Measurements from ENCODE around the gene ACVR1B.

Gene ACVR1B

GRCh38 chr12:51917746-51918453 is 33.6 kb upstream of the ACVR1B start:
- no peak for DNase-seq

DNA sequence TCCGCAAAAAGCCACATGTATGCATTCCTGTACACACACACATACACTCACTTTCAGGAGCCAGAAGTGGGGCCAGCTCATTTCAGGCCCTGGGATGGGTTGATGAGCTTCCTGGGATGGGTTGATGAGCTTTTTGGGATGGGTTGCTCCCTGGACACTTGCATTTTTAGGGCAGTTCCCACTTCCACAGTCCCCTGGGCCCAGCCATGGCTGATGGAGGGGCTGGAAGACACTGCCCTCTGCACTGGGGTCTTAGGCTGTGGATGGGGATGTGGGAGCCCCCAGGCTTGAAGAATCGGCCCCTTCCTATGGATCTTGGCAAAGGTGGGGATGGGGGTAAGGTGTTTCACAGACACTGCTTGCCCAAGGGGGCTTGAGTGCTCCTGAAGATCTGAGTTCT is 31.5 kb upstream of the ACVR1B start:
- no peak for DNase-seq

GRCh38 chr12:51921017-51921725 is 30.3 kb upstream of the ACVR1B start:
- no peak for DNase-seq

DNA sequence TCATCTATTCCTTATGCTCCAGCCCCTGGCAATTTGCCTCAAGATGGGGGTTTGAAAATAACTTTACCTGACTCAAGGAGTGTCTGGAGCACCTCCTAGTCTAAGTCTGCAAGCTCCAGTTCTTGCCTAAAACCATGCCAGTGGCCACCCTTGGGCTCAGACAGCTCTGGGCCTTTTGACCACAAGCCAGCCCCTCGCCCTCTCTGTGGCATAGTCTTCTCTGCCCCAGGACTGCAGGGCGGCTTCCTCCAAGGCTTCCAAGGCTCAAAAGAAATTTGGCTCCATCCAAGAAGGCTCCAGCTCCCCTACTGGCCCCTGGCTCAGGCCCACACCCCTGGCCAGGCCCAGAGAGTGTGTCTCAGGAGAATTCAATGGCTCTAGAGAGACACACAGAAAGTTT is 29.4 kb upstream of the ACVR1B start:
- no peak for DNase-seq

GRCh38 chr12:51922762-51923505 is 28.6 kb upstream of the ACVR1B start:
- no peak for DNase-seq

DNA sequence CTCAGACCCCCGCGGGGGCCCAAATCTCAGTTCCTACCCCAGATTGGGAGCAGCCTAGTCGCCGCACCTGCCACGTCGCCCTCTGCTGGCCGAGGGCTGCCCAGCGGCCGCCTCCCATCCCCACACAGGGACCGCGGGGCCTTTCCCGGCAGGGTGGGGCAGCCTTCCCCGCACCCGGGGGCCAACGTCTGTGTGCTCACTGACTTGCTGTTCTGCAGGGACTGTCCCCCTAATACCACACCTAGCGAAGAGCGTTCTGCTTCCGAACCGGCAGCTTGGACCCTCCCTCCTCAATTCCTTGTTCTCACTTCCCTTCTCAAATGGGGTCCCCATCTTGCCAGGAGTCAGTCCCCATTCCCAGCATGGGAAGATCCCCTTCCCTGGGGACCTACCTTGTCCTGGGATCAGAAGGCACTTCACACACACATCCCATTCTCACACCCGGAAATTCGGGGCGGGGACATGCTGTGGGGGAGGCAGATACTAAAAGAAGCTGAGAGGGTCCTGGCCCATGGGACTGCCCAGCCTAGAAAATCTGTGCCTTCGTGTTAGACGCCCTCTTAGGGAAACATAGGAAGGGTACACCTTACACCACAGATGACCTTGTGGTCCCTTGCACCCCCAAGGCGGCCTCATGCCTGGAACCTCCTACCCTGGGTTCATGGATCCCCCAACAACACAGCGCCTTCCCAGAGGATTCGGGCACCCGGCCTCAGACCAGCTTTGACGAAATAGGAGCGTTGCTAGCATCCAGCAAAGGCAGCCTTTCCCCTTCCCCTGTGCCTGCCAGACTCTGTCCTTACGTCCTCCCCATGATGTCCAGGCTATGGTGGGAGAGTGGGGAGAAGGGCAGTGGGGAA is 27.8 kb upstream of the ACVR1B start:
- DNase-seq, result peak; percentile 67

DNA sequence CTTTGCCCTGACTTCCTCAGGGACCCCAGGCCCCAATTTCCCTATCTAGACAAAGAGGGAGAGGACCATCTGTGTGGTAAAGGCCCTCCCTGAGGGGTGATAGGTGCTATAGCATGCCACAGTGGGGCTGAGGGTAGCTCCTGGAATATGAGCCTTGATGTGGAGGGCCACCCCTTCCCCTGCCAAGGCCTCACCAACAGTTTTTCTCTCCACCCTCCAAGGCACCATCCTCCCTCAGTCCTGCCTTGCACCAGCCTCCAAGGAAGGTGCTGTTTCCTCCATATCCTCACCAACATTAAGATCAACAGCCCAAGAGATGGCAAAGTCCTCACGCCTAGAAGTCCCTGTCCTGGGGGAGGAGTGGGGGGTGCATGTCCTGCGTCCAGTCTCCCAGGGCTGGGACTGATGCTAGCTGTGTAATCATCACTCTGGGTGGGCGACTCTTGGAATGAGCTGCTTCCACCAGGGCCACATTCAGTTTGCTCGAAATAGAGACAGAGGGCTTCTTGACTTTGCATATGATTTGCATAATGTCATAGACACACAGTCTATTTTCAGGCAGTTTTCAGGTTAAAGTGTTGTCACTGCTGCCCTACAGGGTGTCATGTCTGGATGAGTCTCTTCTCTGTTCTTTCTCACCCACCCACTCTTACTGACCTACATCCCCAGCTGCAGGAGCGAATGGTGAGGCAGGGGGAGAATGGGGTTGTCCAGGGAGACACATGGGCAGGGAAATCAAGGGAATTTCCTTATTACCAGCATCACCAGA is 26.8 kb upstream of the ACVR1B start:
- DNase-seq, result no peak

- DNase-seq, result no peak
Observed at GRCh38 chr12:51925346-51926063, 26.0 kb upstream of the ACVR1B start.

DNA sequence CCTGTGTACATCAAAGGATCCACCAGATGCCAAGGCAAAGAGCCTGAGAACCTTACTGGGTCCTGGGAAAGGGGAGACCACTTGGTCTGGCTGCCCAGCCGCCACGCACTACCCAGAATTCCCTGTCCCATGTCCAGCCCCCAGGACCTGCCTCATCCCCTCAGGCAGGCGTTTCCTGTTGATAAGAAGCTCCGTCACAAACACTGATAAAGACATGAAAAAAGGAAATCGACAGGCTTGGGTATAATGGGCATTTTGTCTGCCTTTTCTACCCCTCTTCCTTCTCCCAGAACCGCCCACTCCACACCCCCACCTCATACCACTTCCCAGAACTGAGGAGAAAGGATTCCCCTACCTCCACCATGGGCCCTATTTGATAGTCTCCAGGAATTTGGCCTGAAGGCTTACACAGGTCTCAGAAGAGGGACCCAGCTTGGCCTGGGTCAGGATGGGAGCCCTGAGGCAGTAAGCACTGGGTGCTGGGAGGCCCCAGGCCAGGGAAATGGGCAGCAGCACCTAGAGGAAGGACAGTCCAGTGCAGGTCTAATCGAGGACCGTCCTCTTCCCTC is 25.4 kb upstream of the ACVR1B start:
- no peak for DNase-seq

DNA sequence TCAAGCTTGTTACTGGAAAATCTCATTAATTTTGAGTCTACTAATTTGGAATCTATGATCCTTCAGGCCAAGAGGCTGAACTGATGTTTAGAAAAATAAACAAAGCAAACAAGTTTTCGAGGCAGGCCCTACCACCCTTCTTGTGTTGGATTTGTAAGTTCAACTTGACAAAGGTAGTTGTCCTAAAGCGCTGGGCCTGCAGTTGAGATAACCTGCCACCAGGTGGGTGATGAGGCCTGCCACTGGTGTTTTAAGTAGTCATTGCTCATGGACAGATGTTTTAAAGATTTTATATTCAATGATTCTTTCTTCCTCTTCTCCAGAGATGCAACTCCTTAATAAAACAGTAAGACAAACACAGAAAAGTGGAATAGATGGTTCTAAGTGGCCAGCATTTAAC is 24.8 kb upstream of the ACVR1B start:
- DNase-seq, result peak; percentile 59

- no peak for DNase-seq
Observed at GRCh38 chr12:51932218-51933076, 19.1 kb upstream of the ACVR1B start.

DNA sequence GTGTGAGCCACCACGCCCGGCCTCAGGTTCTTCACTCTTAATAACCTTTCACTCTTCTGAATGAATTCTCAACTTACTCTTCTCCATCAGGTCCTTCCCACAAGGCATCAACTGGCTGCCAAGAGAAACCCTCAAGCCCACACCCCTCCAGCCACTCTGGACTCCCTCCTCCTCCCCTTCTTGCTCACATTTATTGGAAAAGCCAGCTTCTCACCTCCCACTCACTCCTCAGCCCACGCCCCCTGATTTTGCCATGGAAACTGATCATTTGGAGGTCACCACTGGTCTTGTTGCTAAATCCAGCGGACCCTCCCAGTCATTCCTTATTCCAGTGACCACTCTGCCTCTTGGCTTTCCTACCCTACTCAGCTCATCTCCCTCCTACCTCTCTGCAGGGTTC is 17.4 kb upstream of the ACVR1B start:
- DNase-seq, result no peak

DNA sequence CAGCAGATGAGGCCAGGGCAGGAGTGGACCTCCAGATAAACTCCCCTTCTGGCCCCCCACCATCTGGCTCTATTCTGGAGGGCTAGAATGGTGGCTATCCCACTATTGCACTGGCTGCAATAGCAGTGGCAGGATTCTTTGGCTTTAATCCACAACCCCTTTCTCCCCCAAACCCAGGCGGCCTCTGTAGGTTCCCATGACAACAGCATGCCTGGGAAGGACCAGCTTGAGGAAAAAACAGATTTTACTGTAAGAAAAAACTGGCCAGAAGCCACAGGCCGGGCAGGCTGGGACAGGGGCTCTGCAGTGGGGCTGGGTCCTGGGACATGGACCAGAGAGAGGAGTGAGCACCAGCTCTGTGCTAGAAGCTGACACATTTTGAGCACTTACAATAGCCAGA is 13.6 kb upstream of the ACVR1B start:
- DNase-seq, result no peak

GRCh38 chr12:51938726-51939125 is 12.8 kb upstream of the ACVR1B start:
- DNase-seq, result no peak

DNA sequence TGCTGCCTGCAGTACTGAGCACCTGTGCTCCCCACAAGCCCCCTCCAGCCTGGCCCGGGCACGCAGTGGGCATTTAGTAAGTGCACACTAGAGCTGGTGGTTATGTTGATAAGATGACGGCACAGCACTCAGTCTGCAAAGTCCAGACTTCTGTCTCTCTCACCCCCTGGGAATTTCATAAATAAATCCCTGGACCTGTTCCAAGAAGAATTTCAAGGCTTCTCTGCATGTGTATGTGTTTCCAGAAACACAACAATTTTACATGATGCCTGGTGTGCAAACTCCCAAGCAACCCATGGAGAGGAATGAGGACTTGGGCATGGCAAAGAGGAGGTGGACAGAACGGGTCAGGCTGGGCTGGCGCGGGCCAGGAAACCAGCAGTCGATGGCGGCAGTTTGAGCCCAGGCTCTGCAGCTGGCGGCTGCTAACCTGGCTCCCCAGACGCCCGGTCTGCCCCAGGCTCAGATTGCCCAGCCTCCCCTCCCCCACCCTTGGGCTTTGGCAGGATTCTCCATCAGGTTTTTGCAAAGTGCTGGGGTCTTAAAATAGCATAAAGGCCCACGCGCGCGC is 10.4 kb upstream of the ACVR1B start:
- DNase-seq, result no peak

GRCh38 chr12:51941604-51942003 is 9.9 kb upstream of the ACVR1B start:
- DNase-seq, result no peak

GRCh38 chr12:51942056-51942455 is 9.4 kb upstream of the ACVR1B start:
- DNase-seq, result no peak

- no peak for DNase-seq
Observed at GRCh38 chr12:51942501-51943000, 8.9 kb upstream of the ACVR1B start.

GRCh38 chr12:51943346-51943745 is 8.2 kb upstream of the ACVR1B start:
- no peak for DNase-seq

Measured in stimulated activated CD4-positive, alpha-beta T cell treated with anti-CD3 and anti-CD28 coated beads, Interleukin-4, amount 100 ng/mL, for 1 hour (primary cell).